Measurements from ENCODE around the gene NAMPT.
"Not testable (repeated sequence)": the region's sequence is repeated elsewhere in the genome, so short reads cannot be mapped to it uniquely, and the experiment has no call there.

The NAMPT gene

GRCh38 chr7:106231856-106232490, 52.8 kb downstream of the NAMPT start:
- DNase-seq (ENCODE audit: low read depth in 2 of 2) = no peak

- no peak for DNase-seq (ENCODE audit: low read depth in 2 of 2)
Observed at GRCh38 chr7:106225856-106226255, 58.9 kb downstream of the NAMPT start.

- DNase-seq (ENCODE audit: low read depth in 2 of 2) = no peak
Observed at GRCh38 chr7:106224797-106225196, 60.0 kb downstream of the NAMPT start.

DNA sequence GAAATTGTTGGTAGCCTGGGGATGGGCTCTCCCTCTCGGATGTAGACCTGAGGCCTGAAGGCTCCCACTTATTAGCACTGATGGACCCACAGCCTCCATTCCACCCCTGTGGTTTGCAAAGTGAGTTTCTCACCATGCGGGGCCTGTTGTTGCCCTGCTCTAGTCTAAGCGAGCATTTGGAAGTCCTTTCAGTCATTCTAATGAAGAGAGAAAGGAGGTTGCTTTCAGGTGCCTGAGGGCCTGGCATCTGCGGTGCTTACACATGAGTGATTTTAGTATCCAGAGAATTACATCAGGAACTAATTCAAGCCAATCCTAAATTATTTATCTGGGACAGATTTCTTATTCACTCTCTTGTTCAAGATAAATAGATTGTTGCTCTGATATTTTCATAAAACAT, 61.6 kb downstream of the NAMPT start:
- no peak for DNase-seq (ENCODE audit: low read depth in 2 of 2)

DNA sequence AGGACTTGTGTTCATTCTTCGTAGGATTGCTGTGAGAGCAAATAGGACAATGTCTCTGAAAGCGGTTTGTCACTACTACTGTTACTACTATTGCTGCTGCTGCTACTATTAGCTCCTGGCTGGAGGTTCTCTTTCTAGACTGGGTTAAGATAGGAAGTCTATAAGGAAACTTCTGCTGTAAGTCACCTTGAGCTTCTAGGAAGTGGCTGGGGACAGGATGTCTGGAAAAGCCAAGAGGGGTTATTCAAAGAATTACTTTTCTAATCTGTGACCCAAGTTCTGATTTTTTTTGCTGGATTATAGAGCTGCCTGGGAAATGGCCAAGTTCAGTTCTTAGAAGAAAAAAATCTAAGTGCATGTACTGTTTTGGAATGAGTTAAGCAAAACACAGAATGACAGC, 62.2 kb downstream of the NAMPT start:
- no peak for DNase-seq (ENCODE audit: low read depth in 2 of 2)

- DNase-seq (ENCODE audit: low read depth in 2 of 2) = no peak
Observed at GRCh38 chr7:106220307-106220706, 64.5 kb downstream of the NAMPT start.

DNA sequence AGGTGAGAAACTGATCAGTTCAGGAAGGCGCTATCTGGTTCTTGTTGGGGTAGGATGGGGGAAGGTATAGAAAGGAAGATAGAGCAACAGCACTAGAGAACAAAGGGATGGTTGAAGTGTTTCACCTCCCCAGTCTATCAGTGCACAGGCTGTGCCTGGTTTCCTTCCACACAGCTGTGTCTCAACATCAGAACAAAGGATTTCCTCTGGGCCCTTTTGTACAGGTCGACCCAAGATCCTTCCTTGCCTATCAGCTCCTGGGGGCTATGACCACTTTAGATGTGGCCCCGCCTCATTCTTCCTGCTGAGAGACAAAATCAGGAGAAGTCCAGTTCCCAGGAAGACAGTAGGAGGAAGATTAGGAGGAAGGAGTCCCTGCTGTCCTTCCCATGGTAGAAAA, 65.6 kb downstream of the NAMPT start:
- no peak for DNase-seq (ENCODE audit: low read depth in 2 of 2)

DNA sequence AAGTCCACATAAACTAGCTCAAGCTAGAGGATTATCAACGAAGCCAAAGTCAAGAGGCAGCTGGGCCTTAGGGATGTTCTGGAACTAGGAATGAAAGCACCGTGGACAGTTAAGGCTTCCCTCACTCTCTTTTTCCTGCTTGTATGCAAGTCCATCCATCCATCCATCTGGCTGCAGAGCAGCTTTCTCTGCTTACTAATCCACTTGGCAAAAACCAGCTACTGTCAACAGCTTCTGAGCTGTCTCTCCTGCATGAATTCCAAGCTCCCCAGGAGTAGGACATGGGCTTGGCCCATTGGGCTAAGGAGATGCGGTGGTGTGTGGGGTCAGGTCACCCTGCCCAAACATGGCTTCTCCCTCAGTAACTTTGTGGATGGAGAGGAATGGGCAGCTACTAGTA, 66.2 kb downstream of the NAMPT start:
- DNase-seq (ENCODE audit: low read depth in 2 of 2) = no peak

DNA sequence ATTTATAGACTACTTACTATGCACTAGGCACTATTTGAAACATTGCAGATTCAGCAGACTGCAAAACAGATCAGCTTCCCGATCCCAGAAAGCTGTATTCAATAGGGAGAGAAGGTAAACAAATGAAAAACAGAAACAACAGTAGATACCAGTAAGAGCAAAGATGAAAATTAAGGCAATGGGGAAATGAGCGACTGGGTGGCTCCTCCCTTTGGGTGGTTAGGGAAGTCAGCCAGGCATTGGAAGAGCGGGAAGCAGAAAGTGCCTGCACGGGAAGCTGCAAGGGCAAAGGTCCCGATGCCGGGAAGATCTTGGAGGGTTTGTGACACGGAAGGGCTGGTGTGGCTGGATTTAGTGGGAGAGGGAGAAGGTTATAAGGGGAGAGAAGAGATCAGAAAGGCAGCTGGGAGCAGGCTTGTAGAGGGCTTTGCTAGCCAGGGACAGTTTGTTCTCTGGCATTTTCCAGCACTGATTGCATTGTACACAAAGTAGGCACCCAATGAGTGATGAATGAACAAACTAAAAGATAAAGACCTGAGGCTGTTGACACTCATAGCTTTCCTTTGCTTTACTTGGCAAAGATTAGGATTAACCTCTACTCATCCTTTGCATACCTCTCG, 67.8 kb downstream of the NAMPT start:
- no peak for DNase-seq (ENCODE audit: low read depth in 2 of 2)

DNA sequence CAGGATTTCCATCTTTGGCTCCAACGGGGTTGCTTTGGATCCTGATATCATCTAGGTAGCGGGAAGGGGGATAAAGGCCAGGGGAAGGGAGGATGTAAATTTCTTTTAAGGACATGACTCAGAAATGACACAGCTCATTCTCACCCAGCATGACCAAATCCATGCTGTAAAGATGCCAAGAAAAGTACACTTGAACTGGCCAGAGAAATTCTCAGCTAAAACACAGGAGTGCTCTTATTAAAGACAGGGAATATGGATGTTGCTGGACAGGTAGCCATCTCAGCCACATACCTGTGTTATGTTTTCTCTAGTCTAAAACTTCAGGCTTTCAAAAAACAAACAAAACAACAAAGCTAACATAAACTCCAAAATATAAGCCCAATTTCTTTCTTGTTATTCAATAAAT, 68.3 kb downstream of the NAMPT start:
- DNase-seq (ENCODE audit: low read depth in 2 of 2) = no peak

- DNase-seq (ENCODE audit: low read depth in 2 of 2) = no peak
Observed at GRCh38 chr7:106215868-106216516, 68.8 kb downstream of the NAMPT start.

DNA sequence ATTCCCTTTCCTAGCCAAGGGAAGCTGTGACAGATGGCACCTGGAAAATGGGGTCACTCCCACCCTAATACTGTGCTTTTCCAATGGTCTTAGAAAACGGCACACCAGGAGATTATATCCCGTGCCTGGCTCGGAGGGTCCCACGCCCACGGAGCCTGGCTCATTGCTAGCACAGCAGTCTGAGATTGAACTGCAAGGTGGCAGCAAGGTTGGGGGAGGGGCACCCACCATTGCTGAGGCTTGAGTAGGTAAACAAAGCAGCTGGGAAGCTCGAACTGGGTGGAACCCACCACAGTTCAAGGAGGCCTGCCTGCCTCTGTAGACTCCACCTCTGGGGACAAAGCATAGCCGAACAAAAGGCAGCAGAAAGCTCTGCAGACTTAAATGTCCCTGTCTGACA, 75.8 kb downstream of the NAMPT start:
- DNase-seq (ENCODE audit: low read depth in 2 of 2) = not testable (repeated sequence)

DNA sequence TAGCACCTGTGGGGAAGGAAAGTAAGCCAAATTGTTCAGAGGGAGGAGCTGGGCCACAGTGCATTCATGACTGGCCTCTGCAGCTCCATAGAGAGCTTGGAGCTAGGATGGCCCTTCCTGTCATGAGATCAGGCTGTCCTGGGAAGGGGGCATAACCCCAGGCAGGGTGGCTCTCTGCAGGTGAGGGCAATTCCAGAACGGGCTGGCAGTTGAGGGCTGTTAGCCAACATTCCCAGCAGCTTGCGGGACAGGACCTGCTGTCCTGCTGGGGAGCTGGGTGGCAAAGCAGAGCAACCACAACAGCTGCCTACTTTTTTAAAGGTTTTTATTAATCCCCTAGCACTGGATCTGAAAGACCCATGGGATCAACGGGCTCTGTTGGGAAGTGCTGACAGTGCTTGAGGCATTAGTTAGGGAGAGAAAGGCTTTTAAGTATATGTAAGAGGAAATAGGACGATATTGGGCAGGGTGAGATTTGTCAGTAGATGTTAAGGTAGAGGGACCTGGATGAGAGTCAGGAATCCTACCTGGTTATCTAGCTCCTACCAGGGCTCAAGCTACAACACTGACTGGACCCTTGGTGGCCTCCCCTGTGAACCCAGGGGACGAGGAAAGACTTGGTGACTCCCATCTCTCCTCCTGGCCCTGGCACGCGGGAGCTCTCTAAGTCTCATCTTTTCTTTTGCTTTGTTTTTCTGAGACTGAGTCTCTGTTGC, 77.8 kb downstream of the NAMPT start:
- no peak for DNase-seq (ENCODE audit: low read depth in 2 of 2)

- no peak for DNase-seq (ENCODE audit: low read depth in 2 of 2)
Observed at GRCh38 chr7:106205621-106206222, 79.1 kb downstream of the NAMPT start.

DNA sequence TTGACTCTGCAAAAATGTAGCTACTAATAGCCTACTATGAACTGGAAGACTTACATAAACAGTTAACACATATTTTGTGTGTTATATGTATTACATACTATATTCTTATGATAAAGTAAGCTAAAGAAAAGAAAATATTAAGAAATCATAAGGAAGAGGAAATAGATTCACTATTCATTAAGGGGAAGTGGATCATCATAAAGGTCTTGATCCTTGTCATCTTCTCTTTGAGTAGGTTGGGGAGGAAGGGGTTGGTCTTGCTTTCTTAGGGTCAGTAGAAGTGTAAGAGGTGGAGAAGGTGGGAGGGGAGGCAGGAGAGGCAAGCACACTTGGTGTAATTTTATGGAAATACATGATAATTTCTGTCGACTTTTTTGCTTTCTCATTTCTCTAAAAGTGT, 81.3 kb downstream of the NAMPT start:
- no peak for DNase-seq (ENCODE audit: low read depth in 2 of 2)

DNA sequence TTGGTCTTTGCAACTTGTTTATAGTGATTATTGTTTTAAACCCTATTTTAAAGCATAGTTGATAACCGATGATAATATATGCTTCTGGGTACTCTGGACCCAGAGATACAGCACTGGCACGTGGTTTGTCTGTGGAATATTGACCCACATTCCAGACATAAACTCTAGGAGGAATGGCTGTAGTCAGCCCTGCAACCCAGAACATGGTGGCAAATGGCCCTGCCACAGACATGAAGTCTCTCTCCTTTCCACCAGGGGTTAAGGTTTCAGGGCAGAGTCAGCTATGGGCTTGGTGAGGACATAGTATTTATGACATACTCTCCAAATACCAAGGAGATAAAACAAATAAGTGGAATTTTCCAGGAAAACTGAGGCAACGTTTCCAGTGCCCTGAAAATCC, 83.6 kb downstream of the NAMPT start:
- no peak for DNase-seq (ENCODE audit: low read depth in 2 of 2)

GRCh38 chr7:106199813-106200364, 84.9 kb downstream of the NAMPT start:
- no peak for DNase-seq (ENCODE audit: low read depth in 2 of 2)

DNA sequence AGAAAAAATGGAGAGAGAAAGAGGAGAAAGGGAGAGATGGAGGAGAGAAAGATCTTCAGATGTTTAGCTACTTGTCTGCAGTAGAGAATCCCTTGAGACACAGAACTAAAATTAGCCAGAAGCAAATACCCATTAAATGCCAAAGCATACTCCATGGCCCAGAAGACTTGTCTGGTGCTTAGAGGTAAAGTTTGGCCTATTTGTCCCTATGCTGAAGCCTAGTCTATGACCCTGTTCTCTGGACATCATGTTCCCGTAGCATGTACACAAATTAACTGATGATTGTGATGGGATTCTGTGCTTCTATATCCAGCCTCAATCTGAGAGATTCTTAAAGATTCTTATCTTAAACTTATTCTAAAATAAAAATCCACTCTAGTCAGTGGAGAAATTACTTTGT, 85.8 kb downstream of the NAMPT start:
- no peak for DNase-seq (ENCODE audit: low read depth in 2 of 2)

All from stimulated activated CD4-positive, alpha-beta T cell treated with anti-CD3 and anti-CD28 coated beads, Interleukin-1b, Interleukin-23, amount 100 ng/mL, for 1 hour (primary cell).